ENCODE results near the gene CBX3.

- TF ChIP-seq ZNF691 (CRISPR knock-in tag; IDR thresholded peaks at IDR 0.05; ENCODE audit: borderline replicate concordance, low read depth): no peak
- no peak for TF ChIP-seq ZSCAN29 (CRISPR knock-in tag; conservative IDR thresholded peaks at IDR 0.05)
- TF ChIP-seq KDM1A (CRISPR knock-in tag; IDR thresholded peaks at IDR 0.05): no peak
- no peak; the same call in none of the 2 replicates for TF ChIP-seq POLR2AphosphoS5 (IDR thresholded peaks at IDR 0.05; ENCODE audit: low read depth, low read length)
- TF ChIP-seq POLR2A (IDR thresholded peaks at IDR 0.05; ENCODE audit: insufficient read depth in 1 of 2, low read depth in 2 of 2, low read length in 2 of 2): peak in 1 of 2 experiments; percentile 31; a peak in 1 of 4 replicates
- TF ChIP-seq SNAI1 (CRISPR knock-in tag; IDR thresholded peaks at IDR 0.05; ENCODE audit: borderline replicate concordance): no peak
- no peak for TF ChIP-seq TIGD3 (CRISPR knock-in tag; IDR thresholded peaks at IDR 0.05; ENCODE audit: borderline replicate concordance)
- no peak for TF ChIP-seq ZKSCAN8 (CRISPR knock-in tag; IDR thresholded peaks at IDR 0.05; ENCODE audit: borderline replicate concordance)
- no peak for TF ChIP-seq UBTF (CRISPR knock-in tag; IDR thresholded peaks at IDR 0.05)
- TF ChIP-seq ZNF782 (CRISPR knock-in tag; IDR thresholded peaks at IDR 0.05; ENCODE audit: borderline replicate concordance): no peak
- no peak for TF ChIP-seq SUZ12 (IDR thresholded peaks at IDR 0.05; ENCODE audit: low read depth, low read length)
- TF ChIP-seq RFX5 (IDR thresholded peaks at IDR 0.05; ENCODE audit: low read depth, low read length): no peak
- TF ChIP-seq BCL6 (CRISPR knock-in tag; IDR thresholded peaks at IDR 0.05): no peak
- no peak for TF ChIP-seq CTCF (CRISPR knock-in tag; IDR thresholded peaks at IDR 0.05)
Measured at GRCh38 chr7:26199301-26200037, 2.1 kb upstream of the CBX3 start.

Measured in HepG2 (cell line).